ENCODE results near the gene MERTK.
"Not testable (repeated sequence)": the region's sequence is repeated elsewhere in the genome, so short reads cannot be mapped to it uniquely, and the experiment has no call there.

GRCh38 chr2:111963508-111963907, 65.1 kb downstream of the MERTK start:
- not testable (repeated sequence) for TF ChIP-seq CTCF, POLR2A (IDR thresholded peaks at IDR 0.05)
